Aorta (tissue), 5 donors: ENCODE data around the gene TXNRD2. TPM values are rescaled to one million over a fixed set of nuclear protein-coding genes. Genes with fewer than 3 reads are reported as not detected.

Experiments
- ATAC-seq: fragments of 200-7000 bp; cut with Tn5 transposase; one replicate; pipeline ENCODE4 v1.9.1; 2022; ENCODE audit warnings: moderate library complexity; ENCODE audit not compliant: low FRiP score
- DNase-seq, 2 donors: peaks; one replicate each; pipeline ENCODE4 v3.0.0-alpha.2; 2020
- H3K27ac ChIP-seq, 2 donors: one replicate each; pipeline ENCODE4 v1.5.1; 2013; ENCODE audit warnings: low read length in 2 of 2, mild to moderate bottlenecking in 2 of 2, moderate library complexity in 2 of 2, control low read depth in 1 of 2, inconsistent platforms in 1 of 2, low read depth in 1 of 2
- H3K27me3 ChIP-seq, 2 donors: one replicate each; pipeline ENCODE4 v1.6.1; 2013; ENCODE audit warnings: control low read depth in 1 of 2, low read length in 1 of 2, mild to moderate bottlenecking in 1 of 2, moderate library complexity in 1 of 2; ENCODE audit not compliant: insufficient read depth in 2 of 2, control insufficient read depth in 1 of 2
- H3K36me3 ChIP-seq, 2 donors: one replicate each; pipeline ENCODE4 v1.6.1; 2013; ENCODE audit warnings: control low read depth in 1 of 2, low read length in 1 of 2, mild to moderate bottlenecking in 1 of 2; ENCODE audit not compliant: insufficient read depth in 2 of 2, control insufficient read depth in 1 of 2
- H3K4me1 ChIP-seq, 2 donors: one replicate each; pipeline ENCODE4 v1.6.1; 2013; ENCODE audit warnings: low read length in 2 of 2, control low read depth in 1 of 2, mild to moderate bottlenecking in 1 of 2, moderate library complexity in 1 of 2; ENCODE audit not compliant: insufficient read depth in 2 of 2, control insufficient read depth in 1 of 2
- H3K4me3 ChIP-seq, 2 donors: one replicate each; pipeline ENCODE4 v1.5.1; 2013; ENCODE audit warnings: low read length in 2 of 2, control low read depth in 1 of 2, mild to moderate bottlenecking in 1 of 2
- H3K9me3 ChIP-seq: one replicate; pipeline ENCODE4 v1.6.1; 2013; ENCODE audit warnings: mild to moderate bottlenecking, low read length; ENCODE audit not compliant: control insufficient read depth
- WGBS, 2 donors: extraction: QIAGEN DNeasy Blood & Tissue Kit; methylation state at CpG; one replicate each; pipeline ENCODE4 v1.1.7; 2013; 5-methylcytosine and 5-hydroxymethylcytosine counted together
- intact Hi-C, 2 donors: fragments of 100-400 bp; cut with DNase I; formaldehyde crosslinking; loops; one replicate each; pipeline versions ENCODE4 v1.14.2 to v1.15.0; 2022
- microRNA-seq, 2 donors: library from miRNA; unstranded; fragments of <30 nt; microRNA quantifications; one replicate each; pipeline ENCODE4 v1.2.0, GENCODE V29; 2020
- polyA plus RNA-seq, 2 donors: library from polyadenylated mRNA; stranded (reverse); fragments of 200-250 nt; gene quantifications; one replicate each; pipeline ENCODE4 v1.2.3, GENCODE V29; 2013
- total RNA-seq, 2 donors: library from RNA; stranded (reverse); fragmentation: NEBNext Ultra II Directional; extraction: Animal tissue kit (Norgen Biotek cat#: 25700); gene quantifications; one replicate each; pipeline ENCODE4 v1.2.1, GENCODE V29; 2021
- donor health status: healthy with polysubstance abuse.
- donor health status: Bipolar disorder and iron deficiency.
- donor health status: DM: no; HTN: no; CAD: no.
- donor health status: DM: no; HTN: no; CAD: no.
- donor health status: DM: yes; HTN: yes; CAD: no.

The TXNRD2 gene
- total and polyA plus RNA-seq, 4 donors = 13.3 to 59.0 (median 25.2) TPM

GRCh38 chr22:19827341-19828034, 114.1 kb downstream of the TXNRD2 start:
- intact Hi-C loops = no loop called here
- WGBS, 2 donors = 73 to 78% methylated on average over 10 of the region's 10 CpGs

GRCh38 chr22:19826619-19826950, 115.0 kb downstream of the TXNRD2 start:
- Histone ChIP-seq H3K4me1 (no peaks in the 10 kb centered on the region), H3K27ac (no peak overlapping the region), H3K36me3 (no peaks in the 10 kb centered on the region), H3K9me3 (no peaks in the 10 kb centered on the region), H3K27me3 (no peaks in the 10 kb centered on the region), H3K4me3 (no peak overlapping the region)
- ATAC-seq = no peak
- intact Hi-C loops = no loop called here
- no peak for DNase-seq
- WGBS, 2 donors = 49 to 95% methylated on average over 2 of the region's 2 CpGs

More at GRCh38 chr22:19827341-19828034, 114.1 kb downstream of the TXNRD2 start:
- Histone ChIP-seq H3K36me3 (no peaks in the 10 kb centered on the region), H3K4me3 (no peak overlapping the region), H3K27me3 (no peaks in the 10 kb centered on the region), H3K27ac (no peak overlapping the region), H3K9me3 (no peaks in the 10 kb centered on the region), H3K4me1 (no peaks in the 10 kb centered on the region)
- ATAC-seq (no peak), DNase-seq (no peak)

GRCh38 chr22:19825904-19826618, 115.6 kb downstream of the TXNRD2 start:
- Histone ChIP-seq H3K4me3 (no peak overlapping the region), H3K36me3 (no peaks in the 10 kb centered on the region), H3K27me3 (no peaks in the 10 kb centered on the region), H3K27ac (no peak overlapping the region), H3K9me3 (no peaks in the 10 kb centered on the region), H3K4me1 (no peaks in the 10 kb centered on the region)
- ATAC-seq (no peak), DNase-seq (no peak)
- WGBS, 2 donors = 89 to 90% methylated on average over 7 of the region's 7 CpGs
- intact Hi-C loops = no loop called here

Small RNA genes lying within 50 kb of the gene (microRNA-seq; reads per million reads assigned to microRNA genes)
- gene MIR4761 = 0 reads per million in 2 donors

Other genes starting within 250 kb of the TXNRD2 start
- gene SEPTIN5, start 227.3 kb downstream of the TXNRD2 start, total RNA-seq = 10 to 100 TPM; 32.5 to 41.5 TPM
- gene SEPTIN5, start 227.3 kb downstream of the TXNRD2 start, polyA plus RNA-seq = 10 to 100 TPM; 26.9 to 63.3 TPM
- 1 to 10 TPM in 1 of 2 donors, not detected in 1; 3.6 TPM for gene GP1BB, start 218.3 kb downstream of the TXNRD2 start, total RNA-seq
- 10 to 100 TPM in 1 of 2 donors, 1 to 10 TPM in 1; 8.1 to 29.7 TPM for gene GP1BB, start 218.3 kb downstream of the TXNRD2 start, polyA plus RNA-seq
- 1 to 10 TPM; 2.3 to 5.6 TPM for gene TBX1, start 181.0 kb downstream of the TXNRD2 start, total RNA-seq
- gene TBX1, start 181.0 kb downstream of the TXNRD2 start, polyA plus RNA-seq = 1 to 10 TPM; 1.1 to 7.8 TPM
- 1 to 10 TPM; 4.7 to 5.0 TPM for gene GNB1L, start 86.9 kb downstream of the TXNRD2 start, total RNA-seq
- gene GNB1L, start 86.9 kb downstream of the TXNRD2 start, polyA plus RNA-seq = 10 to 100 TPM in 1 of 2 donors, 1 to 10 TPM in 1; 4.3 to 12.6 TPM
- gene RTL10, start 86.9 kb downstream of the TXNRD2 start, total RNA-seq = 10 to 100 TPM in 1 of 2 donors, 1 to 10 TPM in 1; 7.7 to 16.6 TPM
- 1 to 10 TPM; 5.5 to 8.0 TPM for gene RTL10, start 86.9 kb downstream of the TXNRD2 start, polyA plus RNA-seq
- gene COMT, start within 50 bp of the TXNRD2 start, total RNA-seq = 100 to 1,000 TPM; 101 to 111 TPM
- gene COMT, start within 50 bp of the TXNRD2 start, polyA plus RNA-seq = 100 to 1,000 TPM in 1 of 2 donors, 10 to 100 TPM in 1; 96.7 to 176 TPM
- gene ARVCF, start 75.0 kb upstream of the TXNRD2 start, total RNA-seq = 10 to 100 TPM; 59.7 to 64.4 TPM
- 100 to 1,000 TPM in 1 of 2 donors, 10 to 100 TPM in 1; 15.4 to 102 TPM for gene ARVCF, start 75.0 kb upstream of the TXNRD2 start, polyA plus RNA-seq
- 10 to 100 TPM; 35.2 to 45.3 TPM for gene TANGO2, start 79.3 kb upstream of the TXNRD2 start, total RNA-seq
- 10 to 100 TPM; 24.8 to 38.0 TPM for gene TANGO2, start 79.3 kb upstream of the TXNRD2 start, polyA plus RNA-seq
- gene DGCR8, start 138.4 kb upstream of the TXNRD2 start, total RNA-seq = 10 to 100 TPM; 31.9 to 43.9 TPM
- 10 to 100 TPM in 1 of 2 donors, 1 to 10 TPM in 1; 5.5 to 22.5 TPM for gene DGCR8, start 138.4 kb upstream of the TXNRD2 start, polyA plus RNA-seq
- 10 to 100 TPM; 49.8 to 54.7 TPM for gene RANBP1, start 174.3 kb upstream of the TXNRD2 start, total RNA-seq
- 10 to 100 TPM; 57.6 to 75.0 TPM for gene RANBP1, start 174.3 kb upstream of the TXNRD2 start, polyA plus RNA-seq
- 10 to 100 TPM; 42.5 to 49.8 TPM for gene TRMT2A, start 175.4 kb upstream of the TXNRD2 start, total RNA-seq
- 100 to 1,000 TPM in 1 of 2 donors, 10 to 100 TPM in 1; 15.9 to 152 TPM for gene TRMT2A, start 175.4 kb upstream of the TXNRD2 start, polyA plus RNA-seq
- gene ZDHHC8, start 190.0 kb upstream of the TXNRD2 start, total RNA-seq = 10 to 100 TPM; 56.0 to 71.9 TPM
- gene ZDHHC8, start 190.0 kb upstream of the TXNRD2 start, polyA plus RNA-seq = 10 to 100 TPM in 1 of 2 donors, 1 to 10 TPM in 1; 6.3 to 37.1 TPM
- 1 to 10 TPM in 1 of 2 donors, under 1 TPM in 1; 0.78 to 4.0 TPM for gene CCDC188, start 209.2 kb upstream of the TXNRD2 start, total RNA-seq
- not detected for gene CCDC188, start 209.2 kb upstream of the TXNRD2 start, polyA plus RNA-seq